Lower leg skin (tissue), 4 donors: ENCODE measurements around the gene SH2D4B. TPM values are rescaled to one million over a fixed set of nuclear protein-coding genes. Genes with fewer than 3 reads are reported as not detected.
"Not testable (repeated sequence)": the region's sequence is repeated elsewhere in the genome, so short reads cannot be mapped to it uniquely, and the experiment has no call there.

ENCODE experiments used
- DNase-seq, 2 donors: peaks; one replicate each; pipeline ENCODE4 v3.0.0-alpha.2; 2019; ENCODE audit warnings: low spot score in 2 of 2
- H3K4me3 ChIP-seq: fragments of 200-600 bp; sonication (generic); 2 replicates; pipeline ENCODE4 v1.5.1; 2017; ENCODE audit warnings: mild to moderate bottlenecking, low read depth; ENCODE audit not compliant: poor library complexity, severe bottlenecking
- CTCF ChIP-seq, 3 donors: fragments of 450-650 bp; IDR thresholded peaks; one replicate each; pipeline ENCODE4 v1.5.1; 2016; ENCODE audit warnings: antibody characterized with exemption in 3 of 3, mild to moderate bottlenecking in 3 of 3, moderate library complexity in 2 of 3
- POLR2A ChIP-seq, 2 donors: fragments of 450-650 bp; IDR thresholded peaks; one replicate each; pipeline ENCODE4 v1.6.1; 2016 to 2017; ENCODE audit warnings: antibody characterized with exemption in 2 of 2, mild to moderate bottlenecking in 1 of 2, moderate library complexity in 1 of 2
- WGBS, 2 donors: methylation state at CpG; one replicate each; pipeline ENCODE4 v1.1.5; 2018; 5-methylcytosine and 5-hydroxymethylcytosine counted together
- intact Hi-C: fragments of 100-400 bp; cut with DNase I; formaldehyde crosslinking; loops from one replicate; pipeline ENCODE4 v1.15.0; 2023; ENCODE audit warnings: low total_unique reads
- total RNA-seq, 4 donors: library from RNA; depleted of rRNA; stranded (reverse); fragments of >200 nt; gene quantifications; one replicate each; pipeline ENCODE4 v1.1.0, GENCODE V29; 2016

SH2D4B gene
- total RNA-seq, 4 donors from 2014 or later, result 0.13 TPM; not detected in 3

GRCh38 chr10:80532571-80532970 lies 5.1 kb upstream of the SH2D4B start:
- intact Hi-C loops, result no loop called here
- no peak for DNase-seq
- no peak overlapping the region for H3K4me3 ChIP-seq
- 88 to 98% methylated on average over 4 of the region's 4 CpGs for WGBS, 2 donors
- TF ChIP-seq CTCF (IDR thresholded peaks at IDR 0.05) (no peak), POLR2A (IDR thresholded peaks at IDR 0.05) (no peak)

- intact Hi-C loops, H3K4me3 ChIP-seq: not testable (repeated sequence)
- DNase-seq, result peak; percentile 9 to 23
- WGBS, 2 donors, result 91% methylated on average over 7 of the region's 25 CpGs; no CpG with 5 or more reads in 1 of the 2 donors
Observed at GRCh38 chr10:80534059-80534458, 3.6 kb upstream of the SH2D4B start.

- H3K4me3 ChIP-seq, intact Hi-C loops: not testable (repeated sequence)
- WGBS, 2 donors, result no CpG with 5 or more reads among the region's 30 CpGs
- peak in 1 of 2 donors; percentile 7 for DNase-seq
Observed at GRCh38 chr10:80534646-80535045, 3.1 kb upstream of the SH2D4B start.

GRCh38 chr10:80535671-80536360 lies 1.9 kb upstream of the SH2D4B start:
- WGBS, 2 donors, result 44 to 46% methylated on average over 34 to 39 of the region's 50 CpGs
- DNase-seq, result peak; percentile 44 to 92
- peak overlapping the region; percentile 22 for H3K4me3 ChIP-seq
- intact Hi-C loops, result no loop called here
- TF ChIP-seq CTCF (IDR thresholded peaks at IDR 0.05), result no peak
- TF ChIP-seq POLR2A (IDR thresholded peaks at IDR 0.05), result no peak

GRCh38 chr10:80536361-80536835 lies 1.3 kb upstream of the SH2D4B start:
- peak overlapping the region; percentile 22 for H3K4me3 ChIP-seq
- DNase-seq, result peak; percentile 13 to 81
- 87% methylated on average over 16 to 17 of the region's 17 CpGs for WGBS, 2 donors
- no peak for TF ChIP-seq CTCF (IDR thresholded peaks at IDR 0.05)
- TF ChIP-seq POLR2A (IDR thresholded peaks at IDR 0.05), result no peak
- intact Hi-C loops, result no loop called here

GRCh38 chr10:80537086-80537735 lies 491 bp upstream of the SH2D4B start:
- 74 to 77% methylated on average over 8 of the region's 8 CpGs for WGBS, 2 donors
- intact Hi-C loops, result no loop called here

More at GRCh38 chr10:80537086-80537735, 491 bp upstream of the SH2D4B start:
- H3K4me3 ChIP-seq, result no peak overlapping the region
- TF ChIP-seq CTCF (IDR thresholded peaks at IDR 0.05) (no peak), POLR2A (IDR thresholded peaks at IDR 0.05) (no peak)
- DNase-seq, result peak in 1 of 2 donors; percentile 26
